ENCODE results near the gene UBA1. TPM values are rescaled to one million over a fixed set of nuclear protein-coding genes. Genes with fewer than 3 reads are reported as not detected.
A peak's percentile ranks its signal among the peaks of the same experiment; 100 is the strongest.

The UBA1 gene
- total and polyA plus RNA-seq, 2 of the 13 experiments (the other 11 are each of a cell fraction or from before 2014, with no cell fraction given), result 93.3 to 129 TPM

- peaks cover 20% of the 10 kb centered on the region for H3K4me1 ChIP-seq (ENCODE audit: insufficient read depth, low read length)
- peak overlapping the region; percentile 93 for H3K4me2 ChIP-seq (ENCODE audit: low read depth, low read length)
- in situ Hi-C loops (cut with HindIII; ENCODE audit: extremely low pct_ligation_motif_present, low pct_unique_long_range_greater_than_20kb), result no loop called here
- no peak overlapping the region for H2AFZ ChIP-seq (ENCODE audit: low read length)
- H3K9me3 ChIP-seq (ENCODE audit: low read length), result no peaks in the 10 kb centered on the region
- DNase-seq (ENCODE audit: low spot score) (no peak), ATAC-seq (no peak), FAIRE-seq (no peak)
- no TSS peak for BruUV-seq (replicated peaks)
- H3K27ac ChIP-seq (ENCODE audit: extremely low read length, insufficient read depth, low read length), result no peak overlapping the region
- POLR2A ChIA-PET, result no interaction called here
- CTCF ChIA-PET (ENCODE audit: low intra/inter-chr PET ratio, low total read pairs), result no interaction called here
- H3K36me3 ChIP-seq (replicated peaks in 1 of 2; ENCODE audit: control insufficient read depth in 1 of 2, insufficient read depth in 2 of 2, low read length in 2 of 2), result peaks cover 0 to 9% of the 10 kb centered on the region in 2 experiments; a peak in 2 of 5 replicates
- 0 out of 2 replicates have a peak overlapping the region, but pooled peaks have one; percentile 8 for H3K9ac ChIP-seq (ENCODE audit: insufficient read depth, low read depth, low read length)
- H3K79me2 ChIP-seq (ENCODE audit: insufficient read depth, low read length), result peaks cover 59% of the 10 kb centered on the region
- 96% methylated on average over 8 of the region's 12 CpGs for WGBS (ENCODE audit: low lambda C conversion rate)
- peak overlapping the region; percentile 66 to 83 (median 76) for H3K4me3 ChIP-seq (replicated peaks in 1 of 3; ENCODE audit: insufficient read depth in 1 of 3, low read depth in 2 of 3, low read length in 3 of 3)
- intact Hi-C loops (cut with micrococcal nuclease; ENCODE audit: unreplicated experiment), result no loop called here
- H3K27me3 ChIP-seq (ENCODE audit: control insufficient read depth in 1 of 2, insufficient read depth in 2 of 2, low read length in 2 of 2), result no peaks in the 10 kb centered on the region
- H4K20me1 ChIP-seq (ENCODE audit: insufficient read depth, low read length), result peaks cover 18% of the 10 kb centered on the region; the same call in 1 of the 2 replicates
- TF ChIP-seq HNF1A (IDR thresholded peaks at IDR 0.05; ENCODE audit: low read depth), result no peak
- no peak for TF ChIP-seq HNF1A (CRISPR knock-in tag; IDR thresholded peaks at IDR 0.05; ENCODE audit: borderline replicate concordance)
- TF ChIP-seq SMC3 (IDR thresholded peaks at IDR 0.05; ENCODE audit: low read length), result no peak
- TF ChIP-seq ZNF382 (CRISPR knock-in tag; IDR thresholded peaks at IDR 0.05; ENCODE audit: borderline replicate concordance), result no peak
- TF ChIP-seq ZNF704 (CRISPR knock-in tag; IDR thresholded peaks at IDR 0.05; ENCODE audit: borderline replicate concordance), result no peak
- TF ChIP-seq CEBPB (IDR thresholded peaks at IDR 0.05; ENCODE audit: borderline replicate concordance, low read depth, low read length), result no peak
- no peak for TF ChIP-seq CAMTA2 (CRISPR knock-in tag; IDR thresholded peaks at IDR 0.05; ENCODE audit: borderline replicate concordance)
- TF ChIP-seq ZBTB39 (CRISPR knock-in tag; IDR thresholded peaks at IDR 0.05), result no peak
- TF ChIP-seq FOXK2 (IDR thresholded peaks at IDR 0.05), result no peak
- TF ChIP-seq MEIS1 (CRISPR knock-in tag; IDR thresholded peaks at IDR 0.05; ENCODE audit: borderline replicate concordance), result no peak
- TF ChIP-seq ZSCAN5A (CRISPR knock-in tag; IDR thresholded peaks at IDR 0.05; ENCODE audit: borderline replicate concordance), result no peak
These were observed 46.4 kb upstream of the UBA1 start for GRCh38 chrX:47146936-47147859.
